Brain microvascular endothelial cell (primary cell): ENCODE results near the gene GALNT5.

Experiments used
- DNase-seq: peaks from one replicate; pipeline ENCODE4 v3.0.0-alpha.2; 2020
- H3K27ac ChIP-seq: fragments of 250-450 bp; sonication (Bioruptor Pico); 2 replicates; pipeline ENCODE4 v1.5.1; 2020; ENCODE audit warnings: mild to moderate bottlenecking, moderate library complexity
- H3K27me3 ChIP-seq: fragments of 250-450 bp; sonication (Bioruptor Pico); replicated peaks from 2 replicates; pipeline ENCODE4 v1.5.1; 2020; ENCODE audit warnings: mild to moderate bottlenecking
- H3K36me3 ChIP-seq: fragments of 250-450 bp; sonication (Bioruptor Pico); replicated peaks from 2 replicates; pipeline ENCODE4 v1.5.1; 2020; ENCODE audit warnings: mild to moderate bottlenecking
- H3K4me3 ChIP-seq: 2 replicates; pipeline ENCODE4 v1.5.1; 2011; ENCODE audit warnings: low read depth, mild to moderate bottlenecking, control low read depth, low read length, moderate library complexity
- in situ Hi-C: cut with HindIII; loops from 2 replicates; pipeline ENCODE4 v1.10.0; 2017; ENCODE audit warnings: low sequenced_read_pairs, low pct_ligation_motif_present
- TF ChIP-seq, protein P1 (sequence below): IDR thresholded peaks from 2 replicates; pipeline ENCODE4 v1.5.1; 2011; ENCODE audit warnings: low read depth, mild to moderate bottlenecking, moderate library complexity, low read length, control low read depth, inconsistent platforms; ENCODE audit errors: missing control alignments

The GALNT5 gene

DNA sequence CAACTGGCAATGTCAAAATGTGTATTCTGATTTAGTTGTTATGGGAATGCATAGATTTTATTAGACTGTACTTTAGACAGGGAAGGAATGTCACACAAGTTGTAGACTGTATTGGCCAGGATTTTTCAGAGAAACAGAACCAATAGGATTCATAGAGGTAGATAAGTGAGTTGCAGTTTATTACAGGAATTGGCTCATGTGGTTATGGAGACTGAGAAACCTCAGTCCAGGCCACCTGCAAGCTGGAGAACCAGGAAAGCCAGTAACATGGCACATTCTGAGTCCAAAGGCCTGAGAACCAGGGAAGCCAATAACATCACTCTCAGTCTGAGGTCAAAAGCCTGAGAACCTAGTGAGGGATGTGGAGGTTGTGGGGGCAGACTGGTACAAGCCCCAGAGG, 1.8 kb upstream of the GALNT5 start:
- in situ Hi-C loops, result no loop called here

DNA sequence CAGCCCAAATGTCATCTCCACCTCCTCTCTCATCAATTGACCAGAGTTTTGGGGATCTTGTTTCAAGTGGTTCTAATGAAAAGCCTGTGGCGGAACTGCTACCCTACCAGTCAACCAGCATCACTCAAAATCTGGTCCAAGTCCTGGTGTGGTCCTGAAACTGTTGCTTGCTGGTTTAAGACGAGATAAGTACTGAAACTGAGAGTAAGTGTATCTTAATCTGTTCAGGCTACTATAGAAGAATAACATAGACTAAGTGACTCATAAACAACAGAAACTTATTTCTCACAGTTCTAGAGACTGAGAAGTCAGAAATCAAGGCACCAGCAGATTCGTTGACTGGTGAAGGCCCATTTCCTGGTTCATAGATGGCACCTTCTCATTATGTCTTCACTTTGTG, 879 bp upstream of the GALNT5 start:
- in situ Hi-C loops, result no loop called here
- no peak for DNase-seq
- peak overlapping the region; percentile 74 for H3K27ac ChIP-seq

More for the DNA sequence above, 1.8 kb upstream of the GALNT5 start:
- Histone ChIP-seq H3K27ac (no peak overlapping the region), H3K4me3 (no peak overlapping the region), H3K27me3 (no peaks in the 10 kb centered on the region), H3K36me3 (no peaks in the 10 kb centered on the region)
- TF ChIP-seq, protein P1, sequence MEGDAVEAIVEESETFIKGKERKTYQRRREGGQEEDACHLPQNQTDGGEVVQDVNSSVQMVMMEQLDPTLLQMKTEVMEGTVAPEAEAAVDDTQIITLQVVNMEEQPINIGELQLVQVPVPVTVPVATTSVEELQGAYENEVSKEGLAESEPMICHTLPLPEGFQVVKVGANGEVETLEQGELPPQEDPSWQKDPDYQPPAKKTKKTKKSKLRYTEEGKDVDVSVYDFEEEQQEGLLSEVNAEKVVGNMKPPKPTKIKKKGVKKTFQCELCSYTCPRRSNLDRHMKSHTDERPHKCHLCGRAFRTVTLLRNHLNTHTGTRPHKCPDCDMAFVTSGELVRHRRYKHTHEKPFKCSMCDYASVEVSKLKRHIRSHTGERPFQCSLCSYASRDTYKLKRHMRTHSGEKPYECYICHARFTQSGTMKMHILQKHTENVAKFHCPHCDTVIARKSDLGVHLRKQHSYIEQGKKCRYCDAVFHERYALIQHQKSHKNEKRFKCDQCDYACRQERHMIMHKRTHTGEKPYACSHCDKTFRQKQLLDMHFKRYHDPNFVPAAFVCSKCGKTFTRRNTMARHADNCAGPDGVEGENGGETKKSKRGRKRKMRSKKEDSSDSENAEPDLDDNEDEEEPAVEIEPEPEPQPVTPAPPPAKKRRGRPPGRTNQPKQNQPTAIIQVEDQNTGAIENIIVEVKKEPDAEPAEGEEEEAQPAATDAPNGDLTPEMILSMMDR, result no peak
- no peak for DNase-seq

DNA sequence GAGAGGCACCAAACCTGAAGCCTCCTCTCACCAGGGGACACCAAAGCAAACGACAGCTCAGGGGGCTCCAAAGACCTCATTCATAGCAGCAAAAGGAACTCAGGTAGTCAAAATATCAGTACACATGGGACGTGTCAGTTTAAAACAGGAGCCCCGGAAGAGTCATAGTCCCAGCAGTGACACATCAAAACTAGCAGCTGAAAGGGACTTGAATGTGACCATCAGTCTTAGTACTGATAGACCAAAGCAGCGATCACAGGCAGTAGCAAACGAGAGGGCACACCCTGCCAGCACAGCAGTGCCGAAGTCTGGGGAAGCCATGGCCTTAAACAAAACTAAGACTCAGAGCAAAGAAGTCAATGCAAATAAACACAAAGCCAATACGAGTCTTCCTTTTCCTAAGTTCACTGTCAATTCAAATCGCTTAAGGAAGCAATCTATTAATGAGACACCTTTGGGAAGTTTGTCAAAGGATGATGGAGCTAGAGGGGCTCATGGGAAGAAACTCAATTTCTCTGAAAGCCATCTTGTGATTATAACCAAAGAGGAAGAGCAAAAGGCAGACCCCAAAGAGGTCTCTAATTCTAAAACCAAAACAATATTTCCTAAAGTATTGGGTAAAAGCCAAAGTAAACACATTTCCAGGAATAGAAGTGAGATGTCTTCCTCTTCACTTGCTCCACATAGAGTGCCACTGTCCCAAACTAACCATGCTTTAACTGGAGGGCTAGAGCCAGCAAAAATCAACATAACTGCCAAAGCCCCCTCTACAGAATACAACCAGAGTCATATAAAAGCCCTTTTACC, 1.2 kb downstream of the GALNT5 start:
- H3K4me3 ChIP-seq, result peak overlapping the region; percentile 57
- H3K27me3 ChIP-seq, result no peaks in the 10 kb centered on the region
- DNase-seq, result no peak
- TF ChIP-seq, protein P1, result no peak
- no peaks in the 10 kb centered on the region for H3K36me3 ChIP-seq
- in situ Hi-C loops, result no loop called here
- no peak overlapping the region for H3K27ac ChIP-seq

More for the DNA sequence above, 879 bp upstream of the GALNT5 start:
- Histone ChIP-seq H3K27me3 (no peaks in the 10 kb centered on the region), H3K36me3 (no peaks in the 10 kb centered on the region), H3K4me3 (no peak overlapping the region)
- TF ChIP-seq, protein P1, result no peak

DNA sequence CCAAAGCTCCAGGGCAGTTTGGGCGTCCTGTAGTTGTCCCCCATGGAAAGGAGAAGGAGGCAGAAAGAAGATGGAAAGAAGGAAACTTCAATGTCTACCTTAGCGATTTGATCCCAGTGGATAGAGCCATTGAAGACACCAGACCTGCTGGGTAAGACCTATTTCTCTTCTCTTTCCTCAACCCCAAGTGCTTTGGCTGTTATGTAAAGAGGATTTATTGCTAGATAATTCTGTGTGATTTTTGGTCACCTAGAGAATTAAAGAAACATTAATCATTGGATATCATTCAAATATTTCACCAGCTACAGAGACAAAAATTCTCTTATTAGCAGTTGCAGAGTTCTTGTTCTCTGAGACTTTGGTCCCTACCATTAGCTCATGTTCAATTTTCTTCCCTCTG, 1.9 kb downstream of the GALNT5 start:
- Histone ChIP-seq H3K36me3 (no peaks in the 10 kb centered on the region), H3K4me3 (no peak overlapping the region), H3K27ac (no peak overlapping the region), H3K27me3 (no peaks in the 10 kb centered on the region)
- in situ Hi-C loops, result no loop called here
- TF ChIP-seq, protein P1, result no peak
- DNase-seq, result no peak

DNA sequence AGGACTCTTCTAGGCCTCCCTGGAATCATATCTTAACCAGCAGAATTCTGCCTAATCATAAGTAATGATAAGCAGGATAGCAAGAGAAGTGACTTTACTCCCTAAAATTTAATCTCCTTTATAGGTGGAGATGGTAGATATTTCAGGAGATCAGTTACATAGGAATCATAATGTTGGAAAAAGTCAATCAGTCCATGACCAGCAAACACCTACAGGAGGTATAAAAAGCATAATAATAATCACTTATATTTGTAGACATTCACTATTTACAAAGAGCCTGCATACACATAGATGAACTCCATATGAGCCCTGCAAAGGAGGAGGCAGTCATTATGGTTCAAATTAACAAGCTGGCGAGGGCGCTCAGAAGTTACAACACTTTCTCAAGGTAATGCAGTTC, 2.5 kb downstream of the GALNT5 start:
- Histone ChIP-seq H3K4me3 (no peak overlapping the region), H3K36me3 (no peaks in the 10 kb centered on the region), H3K27ac (no peak overlapping the region), H3K27me3 (no peaks in the 10 kb centered on the region)
- DNase-seq, result no peak
- TF ChIP-seq, protein P1, result no peak
- in situ Hi-C loops, result no loop called here

DNA sequence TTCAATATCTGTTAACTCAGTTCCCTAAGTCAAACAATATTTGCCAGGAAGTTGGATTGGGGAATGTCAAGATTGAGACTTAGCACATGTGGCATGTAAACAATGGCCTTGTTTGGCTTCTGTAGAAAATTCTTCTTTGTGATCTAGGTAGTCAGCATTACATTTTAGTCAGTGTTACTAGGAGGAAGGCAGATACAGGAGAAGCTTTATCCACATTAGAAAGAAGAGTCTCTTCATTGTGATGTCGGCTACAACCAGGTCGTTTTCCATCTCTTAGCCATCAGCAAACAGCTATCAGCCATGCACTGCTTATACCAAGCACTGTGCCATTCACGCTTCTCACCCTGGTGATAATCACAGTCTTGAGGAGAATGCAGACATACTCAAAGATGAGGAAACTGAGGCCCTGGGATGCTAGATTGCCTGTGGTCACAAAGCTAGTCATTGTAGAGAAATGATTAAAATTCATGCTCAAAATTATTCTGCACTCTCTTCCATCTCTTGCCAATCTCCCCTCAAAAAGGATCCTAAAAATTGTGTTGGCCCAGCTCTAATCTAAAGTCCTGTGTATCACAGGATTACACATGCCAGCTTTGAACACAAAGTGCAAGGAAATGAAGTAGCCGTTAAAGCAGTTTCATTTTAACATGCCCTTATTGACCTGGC, 3.2 kb downstream of the GALNT5 start:
- DNase-seq, result no peak
- Histone ChIP-seq H3K4me3 (no peak overlapping the region), H3K36me3 (no peaks in the 10 kb centered on the region), H3K27ac (no peak overlapping the region), H3K27me3 (no peaks in the 10 kb centered on the region)
- TF ChIP-seq, protein P1, result no peak
- in situ Hi-C loops, result no loop called here
